PC-9 (cell line): ENCODE results near the gene METAP1.

Source experiments
- CTCF ChIP-seq: fragments of 200-600 bp; sonication (generic); conservative IDR thresholded peaks from 2 replicates; pipeline ENCODE4 v1.6.1; 2017; ENCODE audit warnings: mixed run types, antibody characterized with exemption, mild to moderate bottlenecking, moderate library complexity
- EZH2 ChIP-seq: fragments of 200-600 bp; sonication (generic); IDR thresholded peaks from 2 replicates; pipeline ENCODE4 v1.8.0; 2017; ENCODE audit warnings: antibody characterized with exemption, low read depth

GRCh38 chr4:99091216-99091575, 95.7 kb downstream of the METAP1 start:
- TF ChIP-seq CTCF (no peak), EZH2 (no peak)
